Femur (tissue), 1 donor: ENCODE results near the gene NUBP2.
A peak's percentile ranks its signal among the peaks of the same experiment; 100 is the strongest.
"Not testable (repeated sequence)": the region's sequence is repeated elsewhere in the genome, so short reads cannot be mapped to it uniquely, and the experiment has no call there.

ENCODE experiments used
- DNase-seq: peaks from one replicate; pipeline ENCODE4 v3.0.0-alpha.2; 2017

Gene NUBP2

DNA sequence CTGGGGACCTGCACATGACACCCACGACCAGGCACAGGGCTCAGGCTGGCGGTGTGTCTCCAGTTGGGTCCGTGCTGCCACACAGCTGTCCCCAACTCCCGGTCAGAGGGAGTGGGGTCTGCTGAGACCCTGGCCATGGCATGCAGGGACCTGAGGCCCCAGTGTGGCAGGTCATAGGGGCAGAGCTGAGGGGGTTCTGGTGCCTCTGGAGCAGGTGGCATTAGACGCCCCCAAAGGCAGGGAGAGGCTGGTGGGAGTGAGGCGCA is 4.2 kb downstream of the NUBP2 start:
- DNase-seq, result no peak

DNA sequence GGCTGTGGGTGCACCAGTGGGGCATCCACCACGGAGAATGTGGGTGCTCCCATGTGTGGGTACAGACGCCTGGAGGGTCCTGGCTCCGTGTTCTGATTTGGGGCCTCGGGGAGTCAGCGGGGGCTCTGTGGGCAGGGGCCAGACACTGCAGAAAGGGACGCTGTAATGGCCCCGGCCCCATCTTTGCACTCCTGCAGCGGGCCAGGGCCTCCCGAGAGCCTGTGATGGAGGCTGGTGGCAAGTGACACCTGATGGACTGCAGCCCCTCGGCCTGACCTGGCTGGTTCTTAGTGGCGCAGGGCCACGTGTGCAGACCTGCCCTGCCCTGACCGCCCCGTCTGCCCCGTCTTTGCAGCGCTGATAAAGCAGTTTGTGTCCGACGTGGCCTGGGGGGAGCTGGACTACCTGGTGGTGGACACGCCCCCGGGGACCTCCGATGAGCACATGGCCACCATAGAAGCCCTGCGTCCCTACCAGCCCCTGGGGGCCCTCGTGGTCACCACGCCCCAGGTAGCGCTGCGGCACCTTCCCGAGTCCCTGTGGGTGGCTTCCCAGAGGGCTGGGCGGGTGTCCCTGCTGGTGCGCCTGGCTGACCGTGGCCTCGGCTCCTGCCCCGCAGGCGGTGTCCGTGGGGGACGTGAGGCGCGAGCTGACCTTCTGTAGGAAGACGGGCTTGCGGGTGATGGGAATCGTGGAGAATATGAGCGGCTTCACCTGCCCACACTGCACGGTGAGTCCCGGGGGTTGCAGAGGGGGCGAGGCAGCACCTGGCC is 4.7 kb downstream of the NUBP2 start:
- DNase-seq, result peak; percentile 18

DNA sequence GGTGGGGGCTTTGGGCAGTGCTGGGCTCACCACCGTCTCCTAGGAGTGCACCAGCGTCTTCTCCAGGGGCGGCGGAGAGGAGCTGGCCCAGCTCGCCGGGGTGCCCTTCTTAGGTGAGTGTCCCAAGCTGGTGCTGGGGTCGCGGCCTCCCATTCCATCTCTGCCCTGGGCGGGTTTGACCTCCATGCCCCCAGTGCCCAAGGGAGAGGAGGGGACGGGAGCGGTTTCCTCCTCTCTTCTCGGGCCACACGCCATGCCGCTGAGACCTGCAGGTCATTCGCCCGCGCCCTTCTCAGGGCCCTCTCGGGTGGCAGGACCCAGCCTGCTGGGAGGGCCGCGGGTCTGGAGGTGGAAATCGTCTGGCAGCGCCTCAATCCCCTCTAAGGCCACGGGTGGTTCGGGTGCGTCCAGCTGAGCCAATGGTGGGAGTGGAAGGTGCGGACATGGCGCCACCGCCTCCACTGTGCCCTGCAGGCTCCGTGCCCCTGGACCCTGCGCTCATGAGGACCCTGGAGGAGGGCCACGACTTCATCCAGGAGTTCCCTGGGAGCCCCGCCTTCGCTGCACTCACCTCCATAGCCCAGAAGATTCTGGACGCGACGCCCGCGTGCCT is 5.4 kb downstream of the NUBP2 start:
- DNase-seq, result peak; percentile 16

DNA sequence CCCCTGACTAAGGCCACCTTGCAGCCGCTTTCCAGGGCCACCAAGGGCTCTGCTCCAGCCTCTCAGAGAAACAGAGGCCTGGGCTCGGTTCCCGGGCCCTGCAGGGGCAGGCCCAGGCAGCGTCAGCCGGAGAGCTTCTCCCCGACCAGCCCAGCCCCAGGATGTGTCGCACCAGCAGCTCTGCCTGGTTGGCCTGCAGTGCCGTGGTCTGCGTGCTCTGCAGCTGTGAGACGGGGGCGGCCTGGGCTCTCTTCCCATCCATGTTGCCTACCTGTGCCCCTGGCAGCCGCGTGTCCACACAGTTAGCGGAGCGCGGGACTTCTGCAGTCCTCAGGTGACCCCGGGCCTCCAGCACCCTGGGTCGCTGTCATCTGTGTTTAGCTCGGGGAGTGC is 5.9 kb downstream of the NUBP2 start:
- peak; percentile 35 for DNase-seq

DNA sequence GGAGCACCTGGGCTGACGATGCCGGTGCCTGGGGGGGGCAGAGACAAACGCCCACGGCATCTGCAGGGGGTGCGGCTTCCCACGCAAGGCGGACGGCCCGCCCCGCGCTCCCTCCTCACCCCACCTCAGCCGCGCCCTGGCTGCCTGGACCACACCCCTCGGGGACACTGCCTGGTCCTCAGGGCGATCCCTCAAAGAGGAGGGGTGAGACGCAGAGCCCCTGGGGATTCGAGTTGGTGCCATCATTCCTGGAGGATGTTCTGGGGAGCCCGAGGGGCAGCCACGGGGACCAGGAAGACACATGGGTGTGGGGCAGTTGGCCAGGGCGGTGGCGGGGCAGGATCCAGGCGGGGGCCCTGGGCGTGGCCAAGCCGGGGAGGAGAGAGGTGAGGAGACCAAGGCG is 6.9 kb downstream of the NUBP2 start:
- DNase-seq, result peak; percentile 25

DNA sequence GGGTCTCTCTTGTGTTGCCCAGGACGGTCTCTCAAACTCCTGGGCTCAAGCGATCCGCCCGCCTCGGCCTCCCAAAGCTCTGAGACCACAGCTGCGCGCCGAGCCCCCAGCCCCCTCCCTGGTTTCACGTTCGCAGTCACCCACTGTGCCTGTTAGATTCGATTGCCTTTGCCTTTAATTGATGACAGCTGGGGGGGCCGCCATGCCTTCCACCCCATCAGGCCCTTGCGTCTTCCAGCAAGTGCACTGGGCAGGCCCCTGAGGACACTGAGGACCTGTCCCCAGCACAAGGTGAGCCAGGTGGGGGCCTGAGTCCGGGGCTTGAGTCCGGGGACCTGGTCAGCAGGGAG is 7.5 kb downstream of the NUBP2 start:
- no peak for DNase-seq

DNA sequence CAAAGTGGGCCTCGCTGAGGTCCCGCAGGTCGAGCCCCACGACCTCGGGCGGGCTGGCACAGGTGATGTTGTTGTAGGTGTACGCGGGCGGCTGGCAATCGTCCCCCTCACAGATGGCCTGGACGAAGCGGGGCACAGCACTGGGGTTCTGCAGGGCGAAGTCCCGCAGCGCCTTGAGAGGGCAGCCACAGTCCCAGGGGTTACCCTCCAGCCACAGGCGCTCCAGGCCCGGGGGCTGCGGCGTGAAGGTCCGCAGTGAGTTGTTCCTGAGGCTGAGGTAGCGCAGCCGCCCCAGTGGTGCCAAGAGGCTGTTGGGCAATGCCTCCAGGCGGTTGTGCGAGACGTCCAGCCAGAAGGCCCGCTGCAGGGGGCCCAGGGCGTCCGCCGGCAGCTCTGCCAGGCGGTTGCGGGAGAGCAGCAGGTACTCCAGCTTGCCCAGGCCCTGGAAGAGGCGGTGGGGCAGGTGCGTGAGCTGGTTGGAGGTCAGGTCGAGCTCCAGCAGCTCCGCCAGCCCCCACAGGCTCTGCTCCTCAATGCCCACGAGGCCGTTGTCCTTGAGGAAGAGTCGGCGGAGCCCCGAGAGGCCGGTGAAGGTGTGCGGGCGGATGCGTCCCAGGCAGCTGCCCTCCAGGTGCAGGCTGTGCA is 8.0 kb downstream of the NUBP2 start:
- no peak for DNase-seq

DNA sequence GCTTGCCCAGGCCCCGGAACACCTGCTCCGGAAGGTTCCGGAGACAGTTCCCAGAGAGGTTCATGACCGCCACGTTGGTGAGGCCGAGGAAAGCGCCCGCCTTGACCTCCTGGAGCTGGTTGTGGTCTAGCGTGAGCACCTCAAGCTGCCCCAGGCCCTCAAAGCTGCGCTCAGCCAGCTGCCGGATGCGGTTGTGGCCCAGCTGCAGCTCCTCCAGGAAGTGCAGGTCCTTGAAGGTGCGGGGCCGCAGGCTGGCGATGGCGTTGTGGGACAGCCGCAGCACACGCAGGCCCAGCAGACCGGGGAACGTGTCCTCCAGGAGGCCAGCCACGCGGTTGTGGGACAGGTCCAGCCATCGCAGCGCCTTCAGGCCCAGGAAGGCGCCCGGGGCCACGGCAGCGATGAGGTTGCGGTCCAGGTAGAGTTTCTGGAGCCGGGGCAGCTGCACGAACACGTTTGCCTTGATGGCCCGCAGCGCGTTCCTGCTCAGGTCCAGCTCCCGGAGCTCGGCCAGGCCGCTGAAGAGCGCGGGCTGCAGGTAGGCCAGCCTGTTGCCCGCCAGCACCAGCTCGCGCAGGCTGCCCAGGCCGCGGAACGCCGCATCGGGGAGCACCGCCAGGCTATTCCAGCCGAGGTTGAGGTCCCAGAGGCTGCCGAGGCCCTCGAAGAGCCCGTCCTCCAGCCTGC is 8.6 kb downstream of the NUBP2 start:
- DNase-seq, result no peak

DNA sequence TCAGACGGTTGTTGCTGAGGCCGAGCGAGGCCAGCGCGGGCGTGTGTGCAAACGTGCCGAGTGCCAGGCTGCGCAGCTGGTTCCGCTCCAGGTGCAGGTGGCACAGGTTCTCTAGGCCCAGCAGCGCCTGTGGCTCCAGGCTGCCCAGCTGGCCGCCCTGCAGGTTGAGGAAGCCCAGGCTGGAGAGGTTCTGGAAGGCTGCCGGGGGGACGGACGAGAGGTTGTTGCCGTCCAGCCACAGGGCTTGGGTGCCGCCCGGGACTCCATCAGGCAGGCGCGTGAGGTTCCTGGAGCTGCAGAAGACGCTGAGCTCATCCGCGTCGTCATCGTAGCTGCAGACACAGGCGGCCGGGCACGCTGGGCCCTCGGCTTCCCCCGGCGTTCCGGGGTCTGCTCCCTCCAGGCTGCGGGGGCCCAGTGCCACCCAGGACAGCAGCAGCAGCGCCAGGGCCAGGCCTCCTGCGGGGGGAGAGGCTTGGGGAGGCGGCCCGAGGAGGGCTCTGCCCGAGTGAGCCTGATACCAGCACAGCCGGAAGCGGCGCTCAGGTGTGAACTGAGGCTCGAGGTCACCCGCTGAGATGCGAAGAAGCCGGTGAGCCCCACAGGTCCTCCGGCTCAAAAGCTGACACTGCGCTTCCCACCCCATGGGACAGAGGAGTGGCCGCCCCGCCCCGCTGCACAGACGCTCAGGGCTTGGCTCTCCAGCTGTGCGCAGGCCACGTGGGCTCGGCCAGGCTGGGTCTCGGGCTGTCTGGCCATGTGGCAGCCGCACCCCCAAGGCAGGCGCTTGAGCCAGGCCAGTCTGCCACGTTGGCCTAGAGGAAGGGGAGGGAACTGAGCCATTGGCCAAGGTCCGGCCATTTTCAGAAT is 9.4 kb downstream of the NUBP2 start:
- DNase-seq, result no peak

DNA sequence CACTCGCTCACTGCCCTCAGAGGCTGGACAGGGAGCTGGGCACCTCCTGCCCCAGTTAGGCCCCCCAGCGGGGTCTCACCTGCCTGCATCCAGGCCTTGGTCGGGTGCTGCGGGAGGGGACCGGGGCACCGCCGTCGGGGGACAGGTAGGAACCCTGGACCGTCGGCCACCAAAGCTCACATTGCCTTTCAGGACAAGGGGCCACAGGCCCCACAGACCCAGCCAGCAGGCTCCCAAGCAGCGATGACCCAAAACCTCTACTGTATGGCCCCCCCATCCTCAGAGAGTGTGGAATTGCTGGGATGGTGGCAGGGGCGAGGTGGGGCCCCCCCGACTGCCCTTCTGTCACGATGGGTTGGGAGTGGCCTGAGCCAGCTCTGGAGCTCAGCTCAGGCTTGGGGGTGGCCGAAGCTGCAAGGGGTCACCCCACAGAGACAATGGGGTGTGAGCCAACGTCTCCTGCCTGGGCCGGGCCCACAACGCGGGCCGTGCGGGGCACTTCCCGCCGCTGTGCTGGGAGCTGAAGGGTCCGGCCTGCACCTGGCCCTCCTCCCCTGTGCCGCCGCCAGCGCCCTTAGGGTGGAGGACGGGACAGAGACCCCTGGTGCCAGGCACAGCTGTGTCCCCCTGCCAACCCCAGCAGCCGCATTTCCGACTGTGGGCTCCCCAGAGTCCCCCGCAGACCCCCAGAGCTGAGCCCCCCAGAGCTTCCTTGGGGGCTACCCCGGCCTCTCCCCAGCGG is 10.2 kb downstream of the NUBP2 start:
- DNase-seq, result no peak

DNA sequence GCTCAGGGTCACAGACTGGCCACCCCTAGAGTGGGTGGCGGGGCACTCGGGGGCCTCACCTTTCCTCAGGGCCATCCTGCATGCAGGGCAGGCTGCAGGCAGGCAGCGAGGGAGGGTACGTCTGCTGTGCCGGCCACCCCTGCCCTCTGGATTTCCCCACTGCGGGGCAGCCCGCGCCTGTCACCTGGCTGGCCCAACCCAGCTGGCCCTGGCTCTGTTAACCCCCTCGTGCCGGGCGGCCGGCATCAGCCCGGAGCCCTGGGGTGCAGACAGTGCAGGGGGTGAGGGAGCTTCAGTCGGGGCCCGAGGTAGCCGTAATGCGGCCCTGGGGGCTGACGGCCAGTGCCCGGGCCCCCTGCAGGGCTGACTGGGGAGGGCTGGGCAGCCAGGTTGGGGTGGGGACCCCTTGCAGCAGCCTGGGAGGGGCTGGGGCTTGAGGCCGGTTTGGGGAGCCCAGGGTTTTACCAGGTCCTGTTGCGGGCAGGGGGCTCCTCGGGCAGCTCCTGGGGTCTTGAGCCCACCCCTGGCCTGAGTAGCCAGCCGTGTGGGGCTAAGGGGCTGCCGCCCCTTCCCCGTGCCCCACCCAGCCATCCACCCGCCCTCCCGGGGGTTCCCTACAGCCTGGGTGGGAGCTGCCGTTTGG is 10.9 kb downstream of the NUBP2 start, which contains the start of gene IGFALS:
Gene IGFALS, minus strand, starts transcription at position 128 of the 643 bp plus-strand sequence. Its CDS starts 53 bp downstream, at position 75.
- DNase-seq, result no peak

DNA sequence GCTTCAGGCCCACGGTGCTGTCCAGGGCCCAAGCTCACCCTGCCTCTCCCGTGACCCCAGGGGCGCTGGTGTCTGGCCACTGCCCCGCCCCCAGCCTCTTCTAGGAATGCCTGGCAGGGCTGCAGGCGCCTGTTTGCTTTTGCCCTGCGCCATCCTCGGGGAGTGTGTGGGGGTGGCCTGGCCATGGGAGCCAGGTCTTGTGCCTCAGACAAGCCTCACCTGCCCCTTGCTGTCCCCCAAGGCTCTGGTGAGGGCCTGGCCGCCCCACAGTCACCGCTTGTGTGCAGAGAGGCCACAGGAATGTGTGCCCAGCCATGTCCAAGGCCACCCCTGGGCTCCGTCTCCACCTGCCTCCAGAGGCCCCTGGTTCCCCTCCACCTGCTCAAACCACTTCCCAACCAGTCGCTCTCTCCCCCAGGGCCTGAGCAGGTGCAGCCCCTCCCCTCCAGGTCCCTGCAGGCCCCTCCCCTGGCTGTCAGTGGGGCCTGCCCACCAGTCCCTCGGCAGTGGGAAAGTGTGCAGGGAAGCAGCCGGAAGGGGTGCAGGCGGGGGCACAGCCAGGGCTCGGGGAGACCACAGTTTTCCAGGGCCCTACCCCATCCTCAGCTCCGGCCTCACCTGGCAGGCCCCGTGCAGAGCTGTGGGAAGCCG is 11.6 kb downstream of the NUBP2 start:
- DNase-seq, result no peak

DNA sequence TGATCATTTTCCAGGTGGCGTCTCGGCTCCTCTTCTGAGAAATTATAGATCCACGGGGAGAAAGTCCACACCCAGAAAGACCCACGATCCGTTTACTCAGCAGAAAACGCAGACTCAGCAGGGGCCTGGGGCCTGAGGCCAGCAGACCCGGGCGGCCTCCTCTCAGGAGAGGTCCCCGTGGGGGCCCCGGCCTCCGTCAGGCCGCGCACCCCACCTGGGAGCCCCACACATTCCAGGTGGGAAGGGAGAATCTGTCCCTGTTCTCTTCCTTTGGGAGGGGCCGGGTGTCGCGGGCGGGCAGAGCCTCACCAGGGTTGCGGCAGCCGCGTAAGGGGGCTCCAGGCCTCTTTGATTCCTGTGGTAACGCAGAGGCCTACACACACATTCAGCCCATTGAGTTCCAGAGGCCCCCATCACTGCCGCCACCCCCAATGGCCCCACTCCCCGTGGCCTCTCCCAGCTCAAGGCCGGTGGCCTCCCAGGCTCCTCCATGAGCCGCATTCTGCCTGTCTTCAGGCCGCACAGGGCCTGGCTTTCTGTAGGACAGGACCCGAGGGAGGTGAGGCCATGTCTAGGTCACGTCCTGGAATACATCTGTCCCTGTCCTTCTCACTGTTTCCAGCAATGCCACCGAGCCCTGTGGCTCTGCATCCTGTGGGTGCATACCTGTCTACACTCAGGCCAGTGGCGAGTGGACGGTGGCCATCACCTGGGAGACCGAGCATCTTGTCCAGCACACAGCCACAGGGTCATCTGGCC is 12.3 kb downstream of the NUBP2 start:
- no peak for DNase-seq

DNA sequence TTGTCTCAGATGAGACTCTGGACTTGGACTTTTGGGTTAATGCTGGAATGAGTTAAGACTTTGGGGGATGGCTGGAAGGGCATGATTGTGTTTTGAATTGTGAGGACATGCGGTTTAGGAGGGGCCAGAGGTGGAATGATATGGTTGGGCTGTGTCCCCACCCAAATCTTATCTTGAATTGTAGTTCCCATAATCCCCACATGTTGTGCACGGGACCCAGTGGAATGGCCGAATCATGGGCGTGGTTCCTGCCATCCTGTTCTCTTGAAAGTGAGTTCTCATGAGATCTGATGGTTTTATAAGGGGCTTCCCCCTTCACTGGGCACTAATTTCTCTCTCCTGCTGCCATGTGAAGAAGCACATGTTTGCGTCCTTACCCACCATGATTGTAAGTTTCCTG is 16.5 kb downstream of the NUBP2 start:
- DNase-seq, result not testable (repeated sequence)

DNA sequence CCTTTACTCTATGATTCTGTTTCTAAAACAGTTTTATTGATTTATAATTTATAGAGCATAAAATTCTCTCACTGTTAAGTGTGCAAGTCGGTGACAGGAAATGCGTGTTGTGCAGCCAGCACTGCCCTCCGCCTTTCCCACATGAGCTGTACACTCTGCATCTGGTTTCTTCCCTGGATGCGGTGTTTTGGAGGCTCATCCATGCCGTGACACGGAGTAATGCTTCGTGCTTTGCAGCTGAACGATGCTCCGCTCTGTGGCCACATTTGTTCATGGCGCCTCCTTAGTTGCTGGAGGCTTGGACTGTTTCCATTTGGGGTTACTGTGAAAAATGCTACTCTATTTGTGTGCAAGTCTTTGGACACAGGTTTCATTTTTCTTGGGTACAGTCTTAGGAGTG is 17.9 kb downstream of the NUBP2 start:
- DNase-seq, result no peak

DNA sequence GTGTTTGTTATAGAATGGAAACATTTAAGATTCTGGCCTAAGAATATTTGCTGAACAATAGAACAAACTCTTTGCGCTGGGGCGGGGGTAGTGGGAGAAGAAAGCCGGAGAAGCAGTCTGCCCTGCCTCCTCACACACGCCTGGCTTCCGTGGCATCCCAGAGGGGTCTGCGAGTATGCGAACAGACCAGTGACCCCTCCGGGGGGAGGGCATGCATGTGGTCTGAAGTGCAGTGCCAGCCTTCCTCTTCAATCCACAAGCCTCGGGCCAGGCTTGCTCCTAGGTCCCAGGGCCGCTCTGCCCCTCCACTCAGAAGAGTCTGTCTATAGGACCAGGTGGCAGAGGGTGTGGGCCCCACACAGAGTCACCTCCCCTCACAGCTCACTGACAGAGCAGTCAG is 24.9 kb downstream of the NUBP2 start:
- DNase-seq, result no peak

DNA sequence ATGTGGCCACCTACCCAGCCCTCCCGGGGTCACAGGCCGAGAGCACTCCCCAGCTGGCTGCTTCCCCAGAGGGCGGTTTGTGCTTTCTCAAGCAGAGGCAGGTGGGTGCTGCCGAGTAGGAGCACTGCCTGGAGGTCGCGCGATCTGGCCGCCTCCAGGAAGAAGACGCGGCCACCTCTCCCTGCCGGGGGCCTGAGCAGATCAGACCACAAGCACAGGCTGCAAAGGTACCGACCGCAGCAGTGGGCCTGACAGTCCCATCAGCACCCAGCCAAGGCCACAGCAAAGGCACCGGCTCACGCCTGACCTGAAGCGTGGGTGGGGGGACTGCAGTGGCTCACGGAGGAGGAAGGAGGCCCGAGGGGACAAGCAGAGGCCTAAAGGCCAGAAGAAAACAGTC is 25.9 kb downstream of the NUBP2 start:
- DNase-seq, result no peak

DNA sequence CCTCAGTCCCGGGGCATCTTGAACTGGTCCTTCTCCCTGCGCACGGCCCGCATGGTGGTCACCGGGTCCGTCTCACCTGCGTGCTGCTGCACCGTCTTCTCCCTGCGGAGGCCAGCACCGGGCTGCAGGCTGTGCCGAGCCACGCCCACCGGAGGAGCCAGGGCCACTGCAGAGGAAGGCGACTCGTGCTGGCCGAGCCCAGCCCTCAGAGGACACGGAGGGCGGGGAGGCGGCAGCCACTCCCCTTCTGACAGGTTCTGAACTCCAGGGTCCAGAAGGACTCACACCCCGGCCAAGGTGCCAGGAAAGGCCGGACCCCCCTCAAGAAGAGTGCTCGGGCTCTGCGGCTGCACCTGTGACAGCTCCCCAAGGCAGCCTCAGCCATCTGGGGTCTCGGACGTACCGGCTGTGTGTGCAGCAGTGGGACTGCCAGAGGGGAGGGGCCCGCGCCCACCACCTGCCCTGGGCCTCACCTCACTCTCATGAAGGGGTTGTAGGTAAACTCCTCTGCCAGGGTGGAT is 26.6 kb downstream of the NUBP2 start:
- no peak for DNase-seq

DNA sequence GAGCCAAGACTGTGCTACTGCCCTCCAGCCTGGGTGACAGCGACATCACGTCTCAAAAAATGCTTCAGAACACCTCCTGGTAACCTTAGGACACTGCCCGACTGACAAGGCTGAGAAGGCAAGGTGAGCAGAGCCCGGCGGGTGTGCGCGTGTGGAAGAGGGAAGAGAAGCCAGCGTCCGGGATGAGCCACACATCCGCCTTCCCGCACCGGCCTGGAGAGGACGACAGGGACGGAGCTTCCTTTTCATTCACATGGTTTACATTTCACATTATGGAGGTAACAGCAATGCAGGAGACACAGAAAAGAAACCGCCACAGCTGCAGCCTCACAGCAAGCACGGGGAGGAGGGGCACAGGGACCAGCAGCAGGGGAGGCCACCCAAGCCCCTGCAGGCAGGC is 27.3 kb downstream of the NUBP2 start:
- DNase-seq, result no peak

DNA sequence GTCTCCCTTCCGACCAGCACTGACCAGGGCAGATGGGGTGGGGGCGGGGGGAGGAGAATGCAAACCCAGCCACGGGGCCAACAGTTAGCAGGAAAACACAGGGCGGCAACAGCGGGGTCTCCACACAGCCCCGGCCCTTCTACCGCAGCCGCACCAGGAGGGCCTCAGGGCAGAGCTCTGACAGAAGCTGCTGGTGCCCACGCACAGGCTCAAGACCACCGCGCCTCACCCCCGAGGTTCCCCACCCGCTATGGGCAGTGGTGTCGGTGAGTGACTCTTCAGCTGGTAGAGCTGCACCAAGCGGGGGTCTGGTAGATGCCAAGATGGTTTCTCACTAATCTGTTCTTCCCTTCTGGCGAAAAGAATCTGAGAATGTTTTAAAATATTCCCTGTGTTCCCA is 27.8 kb downstream of the NUBP2 start:
- no peak for DNase-seq
